ENCODE data around the gene LDOC1. TPM values are rescaled to one million over a fixed set of nuclear protein-coding genes. Genes with fewer than 3 reads are reported as not detected.
"Not testable (repeated sequence)": the region's sequence is repeated elsewhere in the genome, so short reads cannot be mapped to it uniquely, and the experiment has no call there.

Gene LDOC1
- 10 to 100 TPM in 5 of 8 experiments, 1 to 10 TPM in 1, under 1 TPM in 1, not detected in 1; 0.94 to 29.1 (median 18.0) TPM for total RNA-seq

DNA sequence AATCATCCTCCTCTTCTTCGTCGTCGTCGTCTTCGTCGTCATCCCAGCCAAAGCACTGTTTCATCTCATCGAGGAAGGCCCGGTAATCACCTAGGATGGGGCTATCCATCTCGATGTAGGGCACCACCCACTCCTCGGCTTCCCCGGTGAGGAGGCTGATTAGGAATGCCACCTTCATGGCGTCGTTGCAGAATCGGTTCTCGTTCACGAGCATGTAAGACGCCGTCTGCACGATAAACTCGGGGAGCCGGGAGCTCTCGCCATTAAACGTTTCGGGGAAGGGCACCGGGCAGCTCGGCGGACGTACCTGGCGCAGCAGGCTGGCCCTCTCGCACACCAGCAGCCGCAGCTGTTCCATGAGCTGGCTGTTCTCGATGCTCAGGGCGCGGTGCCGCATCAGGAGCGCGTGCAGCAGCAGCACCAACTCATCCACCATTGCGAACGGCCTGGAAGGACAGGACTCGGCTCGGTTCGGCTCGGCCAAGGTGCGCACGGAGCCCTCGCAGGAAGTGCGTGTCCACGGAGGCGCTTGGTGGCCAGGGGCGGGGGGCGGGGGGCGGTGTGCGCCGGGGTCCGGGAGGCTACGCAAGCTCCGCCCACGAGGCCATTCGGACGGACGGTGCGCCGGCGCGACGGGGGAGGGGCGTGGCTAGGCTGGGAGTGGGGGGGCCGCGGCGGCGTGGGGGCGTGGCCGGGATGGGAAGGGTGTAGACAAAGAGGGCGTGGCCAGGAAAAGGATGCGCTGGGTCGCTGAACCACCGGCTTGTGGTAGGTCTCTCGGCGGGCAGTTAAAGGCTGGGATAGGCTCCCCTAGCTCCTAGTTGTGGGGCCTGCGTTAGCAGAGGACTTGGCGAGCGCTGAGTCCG, at the start of gene LDOC1:
Gene LDOC1, minus strand, starts transcription at position 544 of the 866 bp plus-strand sequence. Its CDS starts 108 bp downstream, at position 436.
- in situ Hi-C loops (cut with MboI; ENCODE audit: low pct_unique_long_range_greater_than_20kb in 2 of 9, low sequenced_read_pairs in 9 of 9, unreplicated experiment in 9 of 9): no loop called here
- WGBS, 10 experiments: 6% methylated on average over 3 of the region's 83 CpGs; no CpG with 5 or more reads in 9 of the 10 experiments
- Histone ChIP-seq H3K4me1 (replicated peaks in 1 of 2) (peaks cover 0 to 6% of the 10 kb centered on the region in 2 donors), H3K4me3 (peak within 1 kb of the TSS; percentile 45 to 96 (median 83)), H3K27ac (peak within 1 kb of the TSS; percentile 85 to 92)
- ATAC-seq (replicated peaks in 6 of 8): peak in 7 of 8 experiments; percentile 67 to 95 (median 93)

- in situ Hi-C loops (cut with MboI; ENCODE audit: low pct_unique_long_range_greater_than_20kb in 2 of 9, low sequenced_read_pairs in 9 of 9, unreplicated experiment in 9 of 9): no loop called here
- no peak for ATAC-seq (replicated peaks in 6 of 8)
- Histone ChIP-seq H3K4me3 (no peak overlapping the region), H3K27ac (no peak overlapping the region), H3K4me1 (replicated peaks in 1 of 2) (no peaks in the 10 kb centered on the region)
- WGBS, 10 experiments: 22 to 100% (median 69%) methylated on average over 1 to 2 of the region's 2 CpGs; no CpG with 5 or more reads in 7 of the 10 experiments
Observed at GRCh38 chrX:141221611-141222010, 44.7 kb upstream of the LDOC1 start.

GRCh38 chrX:141220342-141221008, 43.5 kb upstream of the LDOC1 start:
- ATAC-seq (replicated peaks in 6 of 8): peak in 2 of 8 experiments; percentile 23 to 57
- in situ Hi-C loops (cut with MboI; ENCODE audit: low pct_unique_long_range_greater_than_20kb in 2 of 9, low sequenced_read_pairs in 9 of 9, unreplicated experiment in 9 of 9): no loop called here
- Histone ChIP-seq H3K27ac (no peak overlapping the region), H3K4me3 (no peak overlapping the region), H3K4me1 (replicated peaks in 1 of 2) (no peaks in the 10 kb centered on the region)
- WGBS, 10 experiments: 0 to 92% (median 0%) methylated on average over 1 to 3 of the region's 3 CpGs; no CpG with 5 or more reads in 5 of the 10 experiments

GRCh38 chrX:141214196-141214595, 37.3 kb upstream of the LDOC1 start:
- WGBS, 10 experiments: 14 to 100% (median 72%) methylated on average over 1 of the region's 1 CpG; no CpG with 5 or more reads in 6 of the 10 experiments
- no peaks in the 10 kb centered on the region for H3K4me1 ChIP-seq (replicated peaks in 1 of 2)
- ATAC-seq (replicated peaks in 6 of 8): no peak
- no peak overlapping the region for H3K27ac ChIP-seq
- in situ Hi-C loops (cut with MboI; ENCODE audit: low pct_unique_long_range_greater_than_20kb in 2 of 9, low sequenced_read_pairs in 9 of 9, unreplicated experiment in 9 of 9): no loop called here
- H3K4me3 ChIP-seq: no peak overlapping the region

- in situ Hi-C loops (cut with MboI; ENCODE audit: low pct_unique_long_range_greater_than_20kb in 2 of 9, low sequenced_read_pairs in 9 of 9, unreplicated experiment in 9 of 9): no loop called here
- WGBS, 10 experiments: 70 to 90% methylated on average over 2 to 3 of the region's 3 CpGs; no CpG with 5 or more reads in 8 of the 10 experiments
- Histone ChIP-seq H3K4me1 (replicated peaks in 1 of 2) (no peaks in the 10 kb centered on the region), H3K27ac (no peak overlapping the region), H3K4me3 (no peak overlapping the region)
- ATAC-seq (replicated peaks in 6 of 8): no peak
Observed at GRCh38 chrX:141201962-141202361, 25.0 kb upstream of the LDOC1 start.

GRCh38 chrX:141188573-141188972, 11.6 kb upstream of the LDOC1 start:
- H3K4me1 ChIP-seq (replicated peaks in 1 of 2); in situ Hi-C loops (cut with MboI; ENCODE audit: low pct_unique_long_range_greater_than_20kb in 2 of 9, low sequenced_read_pairs in 9 of 9, unreplicated experiment in 9 of 9); ATAC-seq (replicated peaks in 6 of 8); H3K4me3 ChIP-seq; H3K27ac ChIP-seq: not testable (repeated sequence)
- no CpG with 5 or more reads among the region's 24 CpGs for WGBS, 10 experiments

DNA sequence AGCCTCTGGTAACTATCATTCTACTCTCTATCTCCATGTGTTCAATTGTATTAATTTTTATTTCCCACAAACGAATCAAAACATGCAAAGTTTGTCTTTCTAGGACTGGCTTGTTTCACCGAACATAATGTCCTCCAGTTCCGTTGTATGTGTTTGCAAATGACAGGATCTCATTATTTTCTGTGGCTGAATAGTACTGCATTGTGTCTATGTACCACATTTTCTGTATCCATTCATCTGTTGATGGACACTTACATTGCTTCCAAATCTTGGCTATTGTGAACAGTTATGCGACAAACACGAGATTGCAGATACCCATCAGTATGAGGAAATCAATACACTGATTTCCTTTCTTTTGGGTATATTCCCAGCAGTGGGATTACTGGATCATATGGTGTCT, 8.4 kb upstream of the LDOC1 start:
- WGBS, 10 experiments: 23 to 93% (median 86%) methylated on average over 2 to 5 of the region's 5 CpGs; no CpG with 5 or more reads in 7 of the 10 experiments
- H3K4me3 ChIP-seq: no peak overlapping the region
- in situ Hi-C loops (cut with MboI; ENCODE audit: low pct_unique_long_range_greater_than_20kb in 2 of 9, low sequenced_read_pairs in 9 of 9, unreplicated experiment in 9 of 9): no loop called here

DNA sequence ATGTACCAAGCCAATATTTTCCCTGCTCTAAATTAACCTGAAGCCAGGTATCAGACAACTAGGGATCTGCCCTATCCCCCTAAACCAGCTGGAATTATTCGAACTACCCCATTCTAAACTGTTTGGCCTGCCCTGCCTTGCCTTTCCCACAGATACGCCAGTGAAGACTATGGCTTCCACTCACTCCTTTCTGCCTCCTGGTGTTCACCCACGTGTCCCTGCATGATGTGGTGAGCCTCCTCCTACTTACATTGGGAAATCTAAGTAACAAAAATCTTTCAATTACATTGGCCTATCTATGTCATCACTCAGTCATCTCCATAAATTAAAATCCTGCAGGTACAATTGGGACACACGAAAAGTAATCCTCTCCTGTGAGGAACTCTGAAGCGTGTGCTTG, 6.1 kb upstream of the LDOC1 start:
- no peak for ATAC-seq (replicated peaks in 6 of 8)
- H3K27ac ChIP-seq: no peak overlapping the region
- WGBS, 10 experiments: 6 to 80% (median 53%) methylated on average over 1 to 3 of the region's 5 CpGs; no CpG with 5 or more reads in 7 of the 10 experiments
- no peak overlapping the region for H3K4me3 ChIP-seq
- in situ Hi-C loops (cut with MboI; ENCODE audit: low pct_unique_long_range_greater_than_20kb in 2 of 9, low sequenced_read_pairs in 9 of 9, unreplicated experiment in 9 of 9): no loop called here
- H3K4me1 ChIP-seq (replicated peaks in 1 of 2): no peaks in the 10 kb centered on the region

More for the DNA sequence above, 8.4 kb upstream of the LDOC1 start:
- H3K27ac ChIP-seq: no peak overlapping the region
- no peaks in the 10 kb centered on the region for H3K4me1 ChIP-seq (replicated peaks in 1 of 2)
- no peak for ATAC-seq (replicated peaks in 6 of 8)

DNA sequence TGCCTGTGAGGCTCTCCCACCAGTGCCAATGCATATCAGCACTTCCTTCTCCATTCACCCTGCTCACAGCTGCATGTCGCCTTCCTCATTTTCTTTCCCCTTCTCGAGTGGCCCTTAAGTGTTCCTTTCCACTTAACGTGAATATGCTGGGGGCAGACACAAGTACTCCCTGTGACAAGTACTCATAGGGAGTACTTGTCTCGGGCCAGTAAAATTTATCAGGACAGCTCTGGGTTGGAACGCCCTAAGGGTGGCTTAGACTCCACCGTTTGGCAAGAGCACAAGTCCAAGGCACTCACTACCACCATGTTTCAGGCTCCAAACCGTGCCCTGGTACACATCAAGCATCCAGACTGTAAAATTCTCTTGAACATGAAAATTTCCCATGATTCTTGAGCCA, 3.9 kb upstream of the LDOC1 start:
- 51 to 100% methylated on average over 1 to 7 of the region's 7 CpGs; no CpG with 5 or more reads in 8 of the 10 experiments for WGBS, 10 experiments
- Histone ChIP-seq H3K4me1 (replicated peaks in 1 of 2) (peaks cover 0 to under 1% of the 10 kb centered on the region in 2 donors), H3K27ac (no peak overlapping the region), H3K4me3 (no peak overlapping the region)
- ATAC-seq (replicated peaks in 6 of 8): no peak
- in situ Hi-C loops (cut with MboI; ENCODE audit: low pct_unique_long_range_greater_than_20kb in 2 of 9, low sequenced_read_pairs in 9 of 9, unreplicated experiment in 9 of 9): no loop called here

DNA sequence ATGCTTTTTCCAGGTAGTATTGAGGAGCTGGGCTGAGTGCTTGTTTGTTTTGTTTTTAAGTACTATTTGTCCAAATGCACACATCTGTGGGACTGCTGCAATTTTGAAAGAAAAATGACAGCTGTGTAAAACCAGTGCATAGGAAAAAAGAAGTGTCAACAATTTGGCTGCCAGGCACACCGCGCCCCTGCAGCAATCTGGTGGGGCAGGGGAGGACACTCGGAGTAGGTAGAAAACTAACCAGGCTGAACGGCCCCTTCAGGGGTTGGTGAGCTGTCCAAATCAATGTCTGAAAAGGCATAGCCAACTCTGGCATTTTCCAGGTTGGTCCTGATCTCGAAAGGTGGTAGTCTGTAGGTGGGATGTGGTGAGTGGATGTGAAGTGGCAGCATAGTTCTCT, 1.1 kb downstream of the LDOC1 start:
- Histone ChIP-seq H3K4me3 (peak overlapping the region; percentile 45 to 96 (median 83)), H3K27ac (no peak overlapping the region)
- in situ Hi-C loops (cut with MboI; ENCODE audit: low pct_unique_long_range_greater_than_20kb in 2 of 9, low sequenced_read_pairs in 9 of 9, unreplicated experiment in 9 of 9): no loop called here

GRCh38 chrX:141164406-141164805, 12.5 kb downstream of the LDOC1 start:
- Histone ChIP-seq H3K4me1 (replicated peaks in 1 of 2) (no peaks in the 10 kb centered on the region), H3K4me3 (no peak overlapping the region), H3K27ac (no peak overlapping the region)
- in situ Hi-C loops (cut with MboI; ENCODE audit: low pct_unique_long_range_greater_than_20kb in 2 of 9, low sequenced_read_pairs in 9 of 9, unreplicated experiment in 9 of 9): no loop called here
- no peak for ATAC-seq (replicated peaks in 6 of 8)
- WGBS, 10 experiments: 0 to 88% (median 63%) methylated on average over 1 of the region's 1 CpG; no CpG with 5 or more reads in 7 of the 10 experiments

More for the DNA sequence above, 1.1 kb downstream of the LDOC1 start:
- H3K4me1 ChIP-seq (replicated peaks in 1 of 2): peaks cover 0 to 6% of the 10 kb centered on the region in 2 donors
- no peak for ATAC-seq (replicated peaks in 6 of 8)
- WGBS, 10 experiments: 0% methylated on average over 3 of the region's 5 CpGs; no CpG with 5 or more reads in 9 of the 10 experiments

GRCh38 chrX:141158084-141158483, 18.8 kb downstream of the LDOC1 start:
- H3K27ac ChIP-seq: no peak overlapping the region
- in situ Hi-C loops (cut with MboI; ENCODE audit: low pct_unique_long_range_greater_than_20kb in 2 of 9, low sequenced_read_pairs in 9 of 9, unreplicated experiment in 9 of 9): no loop called here
- WGBS, 10 experiments: 0 to 100% (median 80%) methylated on average over 1 to 2 of the region's 3 CpGs; no CpG with 5 or more reads in 5 of the 10 experiments
- H3K4me1 ChIP-seq (replicated peaks in 1 of 2): no peaks in the 10 kb centered on the region
- ATAC-seq (replicated peaks in 6 of 8): no peak
- H3K4me3 ChIP-seq: no peak overlapping the region

- ATAC-seq (replicated peaks in 6 of 8); in situ Hi-C loops (cut with MboI; ENCODE audit: low pct_unique_long_range_greater_than_20kb in 2 of 9, low sequenced_read_pairs in 9 of 9, unreplicated experiment in 9 of 9); H3K4me1 ChIP-seq (replicated peaks in 1 of 2); H3K27ac ChIP-seq; H3K4me3 ChIP-seq: not testable (repeated sequence)
- WGBS, 10 experiments: 39% methylated on average over 2 of the region's 3 CpGs; no CpG with 5 or more reads in 9 of the 10 experiments
Observed at GRCh38 chrX:141155231-141155630, 21.7 kb downstream of the LDOC1 start.
